Activated CD8-positive, alpha-beta T cell treated with anti-CD3 and anti-CD28 coated beads for 36 hours (primary cell): ENCODE results near the gene UBL4A. TPM values are rescaled to one million over a fixed set of nuclear protein-coding genes. Genes with fewer than 3 reads are reported as not detected.

ENCODE experiments used
- ATAC-seq: fragments of 200-7000 bp; cut with Tn5 transposase; one replicate; pipeline ENCODE4 v1.10.0; 2021; ENCODE audit warnings: mild to moderate bottlenecking, moderate library complexity
- CTCF ChIA-PET: fragments of 350-600 bp; sonication (Branson Sonifier 250); formaldehyde crosslinking; loops from one replicate; lab custom pipeline; 2021; ENCODE audit warnings: antibody characterized with exemption; lab: Charles Lee
- POLR2A ChIA-PET: fragments of 350-600 bp; sonication (Branson Sonifier 250); formaldehyde crosslinking; loops from one replicate; lab custom pipeline; 2021; ENCODE audit warnings: antibody characterized with exemption; lab: Charles Lee
- DNase-seq: peaks from one replicate; pipeline ENCODE4 v3.0.0-alpha.2; 2020
- H3K27ac Mint-ChIP-seq: one replicate; pipeline ENCODE4 v1.8.0; 2021; ENCODE audit warnings: mild to moderate bottlenecking, mixed read lengths
- H3K27me3 Mint-ChIP-seq: one replicate; pipeline ENCODE4 v1.8.0; 2021; ENCODE audit warnings: mixed read lengths
- H3K36me3 Mint-ChIP-seq: one replicate; pipeline ENCODE4 v1.8.0; 2021; ENCODE audit warnings: low read depth, mixed read lengths
- H3K4me1 Mint-ChIP-seq: one replicate; pipeline ENCODE4 v1.8.0; 2021; ENCODE audit warnings: low read depth, mixed read lengths
- H3K4me3 Mint-ChIP-seq: one replicate; pipeline ENCODE4 v1.8.0; 2021; ENCODE audit warnings: mild to moderate bottlenecking, moderate library complexity, mixed read lengths
- H3K9me3 Mint-ChIP-seq: one replicate; pipeline ENCODE4 v1.8.0; 2021; ENCODE audit warnings: mixed read lengths
- CTCF ChIP-seq: fragments of 200-600 bp; IDR thresholded peaks from one replicate; pipeline ENCODE4 v1.8.0; 2022; ENCODE audit warnings: antibody characterized with exemption, mild to moderate bottlenecking
- intact Hi-C: fragments of 100-400 bp; cut with micrococcal nuclease; formaldehyde crosslinking; loops from one replicate; pipeline ENCODE4 v1.10.0; 2022
- total RNA-seq, 2 experiments: library from RNA; stranded (reverse); gene quantifications; one replicate each; pipeline ENCODE4 v1.2.3, GENCODE V29; 2021

The UBL4A gene
- total RNA-seq, 2 experiments from 2014 or later = 46.5 to 47.6 TPM

DNA sequence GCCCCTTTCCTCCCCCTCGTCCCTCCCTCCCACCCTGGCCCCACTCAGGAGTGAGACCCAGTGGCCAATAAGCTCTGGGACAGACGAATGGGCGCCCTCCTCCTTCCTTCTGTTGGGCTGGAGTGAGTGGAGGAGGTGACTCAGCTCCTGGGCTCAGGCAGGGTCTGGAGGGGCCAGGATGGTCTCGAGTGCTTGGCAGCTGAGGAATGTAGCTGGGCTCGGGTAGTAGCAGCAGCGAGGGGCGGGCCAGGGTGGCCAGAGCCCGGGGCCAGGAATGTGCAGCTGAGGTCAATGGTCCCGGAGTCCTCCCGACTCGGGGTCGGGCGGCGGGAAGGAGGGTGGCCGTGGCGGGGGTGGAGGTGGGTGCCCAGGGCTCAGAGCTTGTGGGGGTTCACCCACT lies 45.2 kb upstream of the UBL4A start:
- H3K4me3 Mint-ChIP-seq = no peak overlapping the region
- intact Hi-C loops = no loop called here
- no peak for DNase-seq
- ATAC-seq = no peak
- no peaks in the 10 kb centered on the region for H3K9me3 Mint-ChIP-seq
- no peaks in the 10 kb centered on the region for H3K27me3 Mint-ChIP-seq
- TF ChIP-seq CTCF = no peak
- ChIA-PET POLR2A (no interaction called here), CTCF (no interaction called here)
- H3K27ac Mint-ChIP-seq = no peak overlapping the region
- H3K4me1 Mint-ChIP-seq = peaks cover 14% of the 10 kb centered on the region
- H3K36me3 Mint-ChIP-seq = peaks cover 10% of the 10 kb centered on the region

GRCh38 chrX:154530286-154530685 lies 43.9 kb upstream of the UBL4A start:
- no peak for ATAC-seq
- POLR2A ChIA-PET = no interaction called here
- no peak overlapping the region for H3K4me3 Mint-ChIP-seq
- H3K27ac Mint-ChIP-seq = peak overlapping the region; percentile 20
- H3K36me3 Mint-ChIP-seq = peaks cover 10% of the 10 kb centered on the region
- no peaks in the 10 kb centered on the region for H3K9me3 Mint-ChIP-seq
- intact Hi-C loops = no loop called here
- peaks cover 25% of the 10 kb centered on the region for H3K4me1 Mint-ChIP-seq
- H3K27me3 Mint-ChIP-seq = no peaks in the 10 kb centered on the region
- no peak for DNase-seq
- CTCF ChIA-PET = no interaction called here
- TF ChIP-seq CTCF = no peak

DNA sequence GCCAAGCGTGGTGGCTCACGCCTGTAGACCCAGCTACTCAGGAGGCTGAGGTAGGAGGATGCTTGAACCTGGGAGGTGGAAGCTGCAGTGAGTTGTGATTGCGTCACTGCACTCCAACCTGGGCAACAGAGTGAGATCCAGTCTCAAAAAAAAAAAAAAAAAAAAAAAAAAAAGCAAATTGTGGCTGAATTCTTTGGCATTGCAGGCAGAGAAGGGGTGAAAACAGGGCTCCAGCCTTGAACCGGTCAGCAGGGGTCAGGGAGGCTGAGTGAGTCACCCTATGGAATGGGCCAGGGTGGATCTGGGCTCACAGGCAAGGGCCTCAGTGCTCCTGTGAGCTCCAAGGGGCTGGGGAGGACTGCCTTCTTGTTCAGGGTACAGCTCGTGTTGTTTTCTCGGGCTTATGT lies 42.8 kb upstream of the UBL4A start:
- Mint-ChIP-seq H3K4me1 (peaks cover 20% of the 10 kb centered on the region), H3K9me3 (no peaks in the 10 kb centered on the region), H3K36me3 (peaks cover 6% of the 10 kb centered on the region), H3K4me3 (no peak overlapping the region), H3K27ac (no peak overlapping the region), H3K27me3 (no peaks in the 10 kb centered on the region)
- DNase-seq (no peak), ATAC-seq (no peak)
- no peak for TF ChIP-seq CTCF
- intact Hi-C loops = no loop called here
- CTCF ChIA-PET = no interaction called here
- POLR2A ChIA-PET = interaction anchor here (1.0 kb wide), 1 partner anchor 43 kb away, joined by 5 read pairs; the partner anchor contains the start of gene UBL4A

GRCh38 chrX:154526901-154527675 lies 40.7 kb upstream of the UBL4A start:
- H3K36me3 Mint-ChIP-seq = peaks cover 3% of the 10 kb centered on the region
- no peak overlapping the region for H3K4me3 Mint-ChIP-seq
- TF ChIP-seq CTCF = peak; percentile 21
- ChIA-PET CTCF (interaction anchor here (0.9 to 1.7 kb wide), 9 partner anchors 9 to 83 kb away, joined by 3 to 8 read pairs (median 4); partner anchors contain the start of genes FAM50A and SLC10A3), POLR2A (interaction anchor here (0.9 to 1.5 kb wide), 6 partner anchors 8 to 128 kb away, joined by 3 to 5 read pairs (median 4); partner anchors contain the start of gene UBL4A)
- ATAC-seq (peak; percentile 95), DNase-seq (peak; percentile 79)
- H3K4me1 Mint-ChIP-seq = peaks cover 20% of the 10 kb centered on the region
- H3K9me3 Mint-ChIP-seq = no peaks in the 10 kb centered on the region
- peak overlapping the region; percentile 64 for H3K27ac Mint-ChIP-seq
- intact Hi-C loops = no loop called here
- H3K27me3 Mint-ChIP-seq = no peaks in the 10 kb centered on the region
